GM19240 (cell line): ENCODE results near the gene BRSK2.

Source experiments
- DNase-seq: peaks from one replicate; pipeline ENCODE4 v3.0.0; 2011; ENCODE audit warnings: low spot score; ENCODE audit not compliant: insufficient read length

The BRSK2 gene

DNA sequence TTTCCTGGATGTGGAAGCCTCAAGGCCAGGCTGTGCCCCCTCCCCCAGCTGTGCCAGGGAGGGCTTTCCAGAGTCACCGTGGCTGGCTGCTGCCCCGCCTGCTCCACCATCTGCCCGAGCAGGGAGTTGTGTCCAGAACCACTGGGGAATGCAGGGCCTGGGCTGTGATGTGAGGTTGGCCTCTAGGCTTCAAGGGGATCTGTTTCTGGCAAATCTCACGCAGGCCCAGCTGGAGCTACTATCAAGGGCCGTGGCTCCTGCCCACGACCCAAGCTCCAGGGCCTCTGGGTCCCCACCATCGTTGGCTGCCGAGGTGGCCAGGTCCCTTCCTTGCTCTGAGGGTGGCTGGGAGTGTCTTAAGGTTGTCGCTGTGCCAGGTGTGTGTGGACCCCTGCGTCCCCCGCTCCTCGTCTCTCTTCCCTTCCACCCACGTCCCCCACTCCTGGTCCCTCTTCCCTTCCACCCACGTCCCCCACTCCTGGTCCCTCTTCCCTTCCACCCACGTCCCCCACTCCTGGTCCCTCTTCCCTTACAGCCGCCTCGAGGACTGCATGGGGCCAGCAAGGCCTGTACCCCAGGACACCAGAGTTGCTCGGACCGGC lies 6.1 kb downstream of the BRSK2 start:
- no peak for DNase-seq

DNA sequence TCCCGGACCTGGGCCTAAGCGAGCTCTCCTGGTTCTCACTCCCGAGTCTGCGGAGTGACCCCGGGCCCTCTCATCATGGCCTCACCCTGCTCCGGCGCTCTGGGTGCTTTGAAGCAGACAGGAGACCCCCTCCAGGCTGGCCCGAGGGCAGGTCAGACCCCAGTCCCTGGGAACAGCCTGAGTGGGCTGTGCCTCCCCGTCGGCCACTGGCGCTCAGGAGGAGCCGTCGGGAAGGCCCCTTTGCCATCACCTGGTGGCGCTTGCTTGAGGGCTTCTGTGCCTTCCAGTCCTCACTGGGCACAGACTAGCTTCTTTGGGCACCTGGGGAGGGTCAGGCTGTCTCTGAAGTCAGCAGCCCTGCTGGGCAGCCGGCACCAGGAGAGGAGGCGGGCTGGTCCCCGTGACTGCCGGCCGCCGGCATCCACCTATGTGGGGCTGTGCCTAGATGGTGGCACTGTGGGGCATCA lies 6.7 kb downstream of the BRSK2 start:
- no peak for DNase-seq

DNA sequence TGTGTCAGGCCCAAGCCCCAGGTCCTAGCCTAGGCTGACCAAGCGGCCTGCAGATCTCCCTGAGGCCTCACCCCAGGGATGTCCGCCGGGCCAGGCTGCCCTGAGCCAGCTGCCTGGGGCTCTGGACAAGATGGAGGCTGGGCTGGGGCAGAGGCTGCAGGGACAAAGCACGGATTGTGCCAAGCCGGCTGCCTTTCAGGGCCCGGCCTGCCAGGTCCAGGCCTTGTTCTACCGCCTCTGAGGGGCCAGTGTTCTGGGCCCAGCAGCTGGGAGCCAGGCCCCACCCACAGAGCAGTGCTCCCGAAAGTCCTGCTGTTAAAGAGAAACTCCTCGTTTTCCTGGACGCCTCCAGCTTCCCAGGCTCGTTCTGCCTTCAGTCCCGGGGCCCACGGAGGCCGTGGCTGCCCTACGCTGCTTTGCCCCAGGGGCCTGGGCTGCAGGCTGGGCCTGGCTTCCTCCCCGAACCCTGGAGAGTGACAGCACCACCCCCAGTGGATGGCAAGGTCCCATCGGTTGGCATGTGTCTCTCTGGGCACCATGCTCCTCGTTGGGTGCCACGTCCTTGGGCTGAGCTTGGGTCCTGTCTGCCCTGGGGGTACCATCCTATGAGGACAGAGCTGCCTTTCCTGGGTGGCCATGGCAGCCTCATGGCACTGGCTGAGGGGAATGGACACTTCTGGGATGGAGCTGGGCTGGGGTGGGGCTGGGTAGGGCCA lies 7.6 kb downstream of the BRSK2 start:
- no peak for DNase-seq

DNA sequence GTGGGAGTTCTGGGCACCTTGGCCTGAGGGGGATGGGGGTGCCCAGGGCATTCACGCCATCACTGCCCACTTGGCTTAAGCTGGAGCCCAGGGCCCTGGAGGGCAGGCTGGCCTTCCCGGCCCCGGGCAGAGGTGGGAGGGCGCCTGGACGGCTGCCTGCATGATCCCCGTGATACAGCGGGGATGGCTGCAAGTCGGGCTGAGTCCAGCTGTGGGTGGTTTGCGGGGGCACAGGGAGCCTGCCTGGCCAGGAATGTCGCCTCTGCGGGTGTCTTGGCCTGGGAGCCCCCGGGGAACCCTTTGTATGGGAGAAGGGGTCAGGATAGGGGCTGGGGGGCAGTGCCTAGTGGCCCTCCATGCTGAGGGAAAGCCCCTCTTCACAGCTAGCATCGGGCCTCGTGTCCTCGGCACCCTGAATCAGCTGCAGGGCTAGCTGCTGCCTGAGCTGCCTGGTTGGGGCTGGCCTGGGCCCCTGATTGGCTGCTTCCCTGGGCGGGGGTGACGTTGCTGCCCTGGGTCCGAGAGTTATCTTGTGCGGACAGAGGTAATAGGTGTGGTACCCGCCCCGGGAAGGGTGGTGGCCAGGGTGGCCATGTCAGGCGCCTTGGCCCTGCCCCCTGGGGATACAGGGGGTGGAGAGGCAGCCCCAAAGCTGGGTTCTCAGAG lies 8.3 kb downstream of the BRSK2 start:
- DNase-seq = no peak

DNA sequence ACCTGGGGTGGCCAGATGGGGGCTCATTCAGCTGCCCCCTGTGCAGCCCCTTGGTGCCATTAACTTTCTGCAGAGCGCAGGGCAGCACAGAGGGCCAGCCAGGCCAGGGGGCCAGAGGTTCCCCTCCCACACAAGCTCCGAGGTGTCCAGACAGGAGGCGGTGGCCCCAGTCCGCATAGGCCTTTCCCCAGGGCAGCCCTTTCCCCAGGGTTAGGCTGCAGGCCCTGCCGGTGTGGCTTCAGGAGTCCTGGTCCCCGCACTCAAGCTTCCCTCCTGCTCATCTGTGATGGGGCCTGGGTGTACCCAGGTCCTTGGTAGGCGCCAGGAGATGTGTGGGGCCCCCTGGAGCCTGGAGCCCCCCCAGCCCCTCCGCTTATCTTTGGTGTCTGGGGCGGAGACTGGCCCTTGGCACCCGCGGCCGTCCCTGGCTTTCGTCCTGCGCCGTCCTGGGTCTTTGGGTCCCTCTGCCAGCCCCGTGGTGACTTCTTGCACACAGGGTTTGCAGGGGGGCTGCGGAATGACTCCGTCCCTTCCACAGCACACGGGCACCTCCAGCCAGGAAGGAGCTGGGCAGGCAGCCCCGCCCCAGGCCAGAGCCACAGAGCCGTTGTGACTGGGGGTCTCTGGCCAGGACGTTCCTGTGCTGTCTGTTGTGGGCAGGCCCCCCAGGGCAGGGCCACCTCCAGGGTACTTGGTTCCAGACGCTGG lies 8.9 kb downstream of the BRSK2 start:
- DNase-seq = no peak

- no peak for DNase-seq
Measured at GRCh38 chr11:1399386-1400316, 9.9 kb downstream of the BRSK2 start.

DNA sequence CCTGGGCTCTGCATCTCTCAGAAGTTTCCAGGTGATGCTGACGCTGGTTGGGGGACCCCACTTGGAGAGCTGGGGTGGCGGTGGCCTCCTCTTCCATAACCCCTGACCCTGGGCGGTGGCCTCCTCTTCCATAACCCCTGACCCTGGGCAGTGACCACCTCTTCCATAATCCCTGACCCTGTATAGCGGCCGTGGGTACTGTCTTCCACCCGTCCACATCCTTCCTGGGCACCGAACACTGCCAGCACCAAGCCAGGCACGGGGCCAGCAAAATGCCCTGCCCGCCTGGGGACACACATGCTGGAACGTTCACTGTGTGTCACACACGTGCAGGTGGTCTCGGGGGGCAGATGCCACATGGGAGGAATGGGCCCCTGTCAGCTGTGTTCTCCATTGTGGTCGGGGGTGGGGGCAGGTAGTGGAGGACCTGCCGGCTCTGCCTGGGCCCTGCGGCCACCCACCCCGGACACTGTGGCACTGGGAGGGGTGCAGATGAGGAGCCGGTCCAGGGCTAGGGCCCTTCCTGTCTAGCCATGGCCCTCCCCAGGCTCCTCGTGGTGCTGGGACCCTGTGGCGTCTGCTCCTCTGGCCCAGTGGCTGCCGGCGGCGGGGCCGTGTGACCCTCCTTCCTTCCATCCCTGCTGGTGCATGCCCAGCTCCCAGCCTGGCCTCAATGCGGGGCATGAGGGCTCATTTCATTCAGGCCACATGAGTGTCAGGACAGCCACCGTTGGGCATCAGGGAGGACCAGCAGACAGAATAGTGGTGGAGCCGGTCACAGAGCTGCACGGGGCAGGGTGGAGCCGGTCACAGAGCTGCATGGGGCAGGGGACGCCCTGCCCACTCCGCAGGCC lies 10.8 kb downstream of the BRSK2 start:
- DNase-seq = no peak

- no peak for DNase-seq
Measured at GRCh38 chr11:1401171-1401445, 11.4 kb downstream of the BRSK2 start.

GRCh38 chr11:1401656-1402221 lies 12.0 kb downstream of the BRSK2 start:
- DNase-seq = peak; percentile 50

- no peak for DNase-seq
Measured at GRCh38 chr11:1402355-1403077, 12.8 kb downstream of the BRSK2 start.

GRCh38 chr11:1403078-1403620 lies 13.4 kb downstream of the BRSK2 start:
- no peak for DNase-seq

- no peak for DNase-seq
Measured at GRCh38 chr11:1403721-1404460, 14.2 kb downstream of the BRSK2 start.

- no peak for DNase-seq
Measured at GRCh38 chr11:1404461-1405185, 14.9 kb downstream of the BRSK2 start.

DNA sequence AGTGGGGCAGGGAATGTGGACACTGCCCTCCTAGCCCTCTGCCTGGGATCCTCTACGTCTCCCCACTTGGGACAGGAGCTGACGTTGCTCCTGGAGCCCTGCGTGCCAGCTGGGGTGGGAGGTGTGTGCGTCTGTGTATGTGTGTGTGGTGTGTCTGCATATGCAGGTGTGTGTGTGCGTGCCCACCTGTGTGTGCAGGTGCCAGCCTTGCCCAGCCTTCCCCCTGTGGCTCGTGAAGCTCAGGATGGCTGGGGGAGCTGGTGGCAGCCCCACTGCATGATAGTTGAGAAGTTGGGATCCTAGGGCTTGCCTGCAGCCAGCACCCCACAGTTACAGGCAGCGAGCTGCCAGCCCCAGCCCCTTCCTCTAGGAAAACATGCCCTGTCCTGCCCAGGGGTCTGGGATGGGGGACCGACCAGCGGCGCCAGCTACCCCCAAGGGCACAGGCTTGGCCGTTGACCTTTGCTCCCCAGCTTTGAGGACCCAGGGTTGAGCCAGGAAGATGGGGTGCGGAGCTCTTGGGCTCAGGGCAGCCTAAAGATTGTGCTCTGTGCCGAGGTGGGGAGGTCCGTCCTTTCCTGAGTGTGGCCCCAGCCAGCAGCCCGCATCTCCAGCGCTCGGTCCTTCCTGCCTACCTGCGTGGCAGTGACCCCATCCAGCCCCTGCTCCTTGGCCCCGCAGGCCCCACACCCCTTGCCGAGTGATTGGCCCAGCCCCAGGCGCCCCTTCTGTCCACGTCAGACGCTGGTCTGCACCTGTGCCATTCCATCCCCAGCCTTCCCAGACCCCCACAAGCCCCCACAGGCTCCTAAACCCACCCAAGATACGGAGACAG lies 15.7 kb downstream of the BRSK2 start:
- DNase-seq = no peak

GRCh38 chr11:1406571-1407485 lies 17.1 kb downstream of the BRSK2 start:
- no peak for DNase-seq

GRCh38 chr11:1407668-1408067 lies 17.9 kb downstream of the BRSK2 start:
- no peak for DNase-seq
